OCI-LY3 (cell line): ENCODE measurements around the gene SYNGR2.

Experiments used
- H2AFZ ChIP-seq: fragments of 200-600, 300-600 bp; shearing (Covaris generic); 2 replicates; pipeline ENCODE4 v1.6.0; 2014; ENCODE audit warnings: antibody characterized with exemption, low read depth, low read length
- H3K27ac ChIP-seq: fragments of 200-600, 300-600 bp; sonication (generic); 2 replicates; pipeline ENCODE4 v1.5.1; 2014; ENCODE audit warnings: mild to moderate bottlenecking, low read length, moderate library complexity, mixed read lengths
- H3K27me3 ChIP-seq: fragments of 200-600, 300-600 bp; sonication (generic); 2 replicates; pipeline ENCODE4 v1.6.1; 2014; ENCODE audit warnings: low read depth, low read length, mixed read lengths
- H3K36me3 ChIP-seq: fragments of 200-600, 300-600 bp; sonication (generic); replicated peaks from 2 replicates; pipeline ENCODE3; 2014; ENCODE audit warnings: low read depth, low read length, mixed read lengths
- H3K4me1 ChIP-seq: fragments of 300-600, 200-600 bp; sonication (generic); 2 replicates; pipeline ENCODE4 v1.6.1; 2014; ENCODE audit warnings: low read length, mixed read lengths
- H3K4me2 ChIP-seq: fragments of 200-600, 300-600 bp; sonication (generic); 2 replicates; pipeline ENCODE4 v1.6.1; 2014; ENCODE audit warnings: low read length, mixed read lengths
- H3K4me3 ChIP-seq: fragments of 300-600, 200-600 bp; sonication (generic); 2 replicates; pipeline ENCODE4 v1.5.1; 2014; ENCODE audit warnings: antibody characterized with exemption, mild to moderate bottlenecking, low read length, moderate library complexity
- H3K79me2 ChIP-seq: fragments of 300-600, 200-600 bp; shearing (Covaris generic); 2 replicates; pipeline ENCODE4 v1.6.1; 2014; ENCODE audit warnings: mild to moderate bottlenecking, low read length, mixed read lengths
- H3K9ac ChIP-seq: fragments of 300-600, 200-600 bp; shearing (Covaris generic); 2 replicates; pipeline ENCODE4 v1.6.0; 2014; ENCODE audit warnings: mild to moderate bottlenecking, low read length, moderate library complexity
- H3K9me3 ChIP-seq: fragments of 200-600, 300-600 bp; shearing (Covaris generic); 2 replicates; pipeline ENCODE4 v1.6.1; 2014; ENCODE audit warnings: low read length, mixed read lengths; ENCODE audit not compliant: insufficient read depth
- H4K20me1 ChIP-seq: fragments of 200-600, 300-600 bp; sonication (generic); 2 replicates; pipeline ENCODE4 v1.6.1; 2016; ENCODE audit warnings: low read length, mixed read lengths; ENCODE audit not compliant: insufficient read depth
- CTCF ChIP-seq: fragments of 200-600, 300-600 bp; sonication (generic); IDR thresholded peaks from 2 replicates; pipeline ENCODE4 v1.5.1; 2014; ENCODE audit warnings: antibody characterized with exemption, low read length, low read depth
- EZH2phosphoT487 ChIP-seq: fragments of 200-600 bp; shearing (Covaris generic); IDR thresholded peaks from 2 replicates; pipeline ENCODE4 v1.6.1; 2018; ENCODE audit warnings: antibody characterized with exemption, mixed run types, low read depth

Gene SYNGR2

DNA sequence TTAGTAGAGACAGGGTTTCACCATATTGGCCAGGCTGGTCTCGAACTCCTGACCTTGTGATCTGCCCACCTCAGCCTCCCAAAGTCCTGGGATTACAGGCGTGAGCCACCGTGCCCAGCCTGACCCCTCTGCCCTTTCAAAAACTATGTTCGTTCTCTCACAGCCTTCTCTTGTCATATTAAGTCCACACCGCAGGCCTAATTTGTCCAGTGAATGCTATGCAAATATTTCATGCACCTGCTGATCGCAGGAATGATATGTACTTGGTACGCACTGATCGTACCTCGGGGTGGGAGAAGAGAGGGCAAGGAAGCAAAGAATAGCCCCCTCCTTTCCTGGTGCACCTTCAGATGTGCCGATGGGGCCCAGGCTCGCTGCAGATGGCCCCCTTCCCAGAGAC lies 42.7 kb downstream of the SYNGR2 start:
- TF ChIP-seq CTCF (no peak), EZH2phosphoT487 (no peak)
- Histone ChIP-seq H3K36me3 (peaks cover 8% of the 10 kb centered on the region), H3K9ac (no peak overlapping the region), H3K4me3 (no peak overlapping the region), H3K79me2 (peaks cover 19% of the 10 kb centered on the region), H2AFZ (no peak overlapping the region), H3K4me1 (peaks cover 11% of the 10 kb centered on the region), H3K4me2 (no peak overlapping the region), H3K27ac (no peak overlapping the region), H4K20me1 (no peaks in the 10 kb centered on the region), H3K9me3 (no peaks in the 10 kb centered on the region), H3K27me3 (no peaks in the 10 kb centered on the region)

- H3K36me3 ChIP-seq, result peaks cover 18% of the 10 kb centered on the region
- H3K79me2 ChIP-seq, result peaks cover 27% of the 10 kb centered on the region
- peak within 1 kb of the TSS; percentile 94 for H3K4me3 ChIP-seq
- H2AFZ ChIP-seq, result peak within 1 kb of the TSS; percentile 94; the same call in 1 of the 2 replicates
- peak within 1 kb of the TSS; percentile 90 for H3K4me2 ChIP-seq
- H3K9me3 ChIP-seq, result no peaks in the 10 kb centered on the region
- H3K4me1 ChIP-seq, result peaks cover 11% of the 10 kb centered on the region
- H3K27ac ChIP-seq, result peak within 1 kb of the TSS; percentile 61
- H3K27me3 ChIP-seq, result no peaks in the 10 kb centered on the region
- TF ChIP-seq EZH2phosphoT487, result no peak
- TF ChIP-seq CTCF, result no peak
- peak within 1 kb of the TSS; percentile 96 for H3K9ac ChIP-seq
- no peaks in the 10 kb centered on the region for H4K20me1 ChIP-seq
Observed at GRCh38 chr17:78214016-78214705, 45.8 kb downstream of the SYNGR2 start, which contains the start of gene BIRC5. Gene BIRC5 (plus strand): TSS chr17:78214253. CDS start chr17:78214317, 64 bp downstream.

DNA sequence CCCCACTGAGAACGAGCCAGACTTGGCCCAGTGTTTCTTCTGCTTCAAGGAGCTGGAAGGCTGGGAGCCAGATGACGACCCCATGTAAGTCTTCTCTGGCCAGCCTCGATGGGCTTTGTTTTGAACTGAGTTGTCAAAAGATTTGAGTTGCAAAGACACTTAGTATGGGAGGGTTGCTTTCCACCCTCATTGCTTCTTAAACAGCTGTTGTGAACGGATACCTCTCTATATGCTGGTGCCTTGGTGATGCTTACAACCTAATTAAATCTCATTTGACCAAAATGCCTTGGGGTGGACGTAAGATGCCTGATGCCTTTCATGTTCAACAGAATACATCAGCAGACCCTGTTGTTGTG lies 46.3 kb downstream of the SYNGR2 start:
- Histone ChIP-seq H3K4me1 (peaks cover 11% of the 10 kb centered on the region), H3K9me3 (no peaks in the 10 kb centered on the region), H3K36me3 (peaks cover 22% of the 10 kb centered on the region), H3K79me2 (peaks cover 27% of the 10 kb centered on the region), H2AFZ (peak overlapping the region; percentile 36; the same call in 1 of the 2 replicates), H3K9ac (peak overlapping the region; percentile 96), H3K4me3 (peak overlapping the region; percentile 94), H3K27ac (peak overlapping the region; percentile 61), H4K20me1 (no peaks in the 10 kb centered on the region), H3K27me3 (no peaks in the 10 kb centered on the region), H3K4me2 (peak overlapping the region; percentile 90)
- TF ChIP-seq EZH2phosphoT487, result no peak
- no peak for TF ChIP-seq CTCF

DNA sequence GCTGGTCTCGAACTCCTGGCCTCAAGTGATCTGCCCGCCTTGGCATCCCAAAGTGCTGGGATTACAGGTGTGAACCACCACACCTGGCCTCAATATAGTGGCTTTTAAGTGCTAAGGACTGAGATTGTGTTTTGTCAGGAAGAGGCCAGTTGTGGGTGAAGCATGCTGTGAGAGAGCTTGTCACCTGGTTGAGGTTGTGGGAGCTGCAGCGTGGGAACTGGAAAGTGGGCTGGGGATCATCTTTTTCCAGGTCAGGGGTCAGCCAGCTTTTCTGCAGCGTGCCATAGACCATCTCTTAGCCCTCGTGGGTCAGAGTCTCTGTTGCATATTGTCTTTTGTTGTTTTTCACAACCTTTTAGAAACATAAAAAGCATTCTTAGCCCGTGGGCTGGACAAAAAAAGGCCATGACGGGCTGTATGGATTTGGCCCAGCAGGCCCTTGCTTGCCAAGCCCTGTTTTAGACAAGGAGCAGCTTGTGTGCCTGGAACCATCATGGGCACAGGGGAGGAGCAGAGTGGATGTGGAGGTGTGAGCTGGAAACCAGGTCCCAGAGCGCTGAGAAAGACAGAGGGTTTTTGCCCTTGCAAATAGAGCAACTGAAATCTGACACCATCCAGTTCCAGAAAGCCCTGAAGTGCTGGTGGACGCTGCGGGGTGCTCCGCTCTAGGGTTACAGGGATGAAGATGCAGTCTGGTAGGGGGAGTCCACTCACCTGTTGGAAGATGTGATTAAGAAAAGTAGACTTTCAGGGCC lies 51.2 kb downstream of the SYNGR2 start:
- Histone ChIP-seq H3K4me1 (peaks cover 10% of the 10 kb centered on the region), H3K9me3 (no peaks in the 10 kb centered on the region), H3K27ac (no peak overlapping the region), H4K20me1 (no peaks in the 10 kb centered on the region), H3K4me3 (no peak overlapping the region), H3K79me2 (peaks cover 22% of the 10 kb centered on the region), H2AFZ (no peak overlapping the region), H3K36me3 (peaks cover 51% of the 10 kb centered on the region), H3K27me3 (no peaks in the 10 kb centered on the region), H3K4me2 (no peak overlapping the region), H3K9ac (no peak overlapping the region)
- TF ChIP-seq EZH2phosphoT487, result no peak
- no peak for TF ChIP-seq CTCF
